ENCODE results near the gene TARS1. TPM values are rescaled to one million over a fixed set of nuclear protein-coding genes. Genes with fewer than 3 reads are reported as not detected.

TARS1 gene
- total and polyA plus RNA-seq, 2 of the 4 experiments (the other 2 are of a cell fraction): 90.8 to 175 TPM

DNA sequence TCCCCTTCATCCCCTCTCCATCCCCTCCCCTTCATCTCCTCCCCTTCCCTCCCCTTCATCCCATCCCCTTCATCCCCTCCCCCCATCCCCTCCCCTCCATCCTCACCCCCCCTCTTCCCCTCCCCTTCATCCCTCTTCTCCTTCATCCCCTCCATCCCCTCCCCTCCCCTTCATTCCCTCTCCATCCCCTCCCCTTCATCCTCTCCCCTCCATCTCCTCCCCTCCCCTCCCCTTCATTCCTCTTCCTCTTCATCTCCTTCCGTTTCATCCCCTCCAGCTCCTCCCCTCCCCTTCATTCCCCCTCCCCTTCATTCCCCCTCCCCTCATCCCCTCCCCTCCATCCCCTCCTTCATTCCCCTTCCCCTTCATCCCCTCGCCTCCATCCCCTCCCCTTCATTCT lies 40.1 kb downstream of the TARS1 start:
- Histone ChIP-seq H2AK5ac (ENCODE audit: low read depth, low read length) (no peak overlapping the region), H3K27me3 (ENCODE audit: control insufficient read depth, insufficient read depth, low read length) (no peaks in the 10 kb centered on the region), H3K18ac (ENCODE audit: low read depth, low read length) (no peak overlapping the region), H3K4me2 (ENCODE audit: low read depth, low read length) (no peak overlapping the region), H3K79me1 (ENCODE audit: low read depth in 1 of 2, low read length in 2 of 2) (no peaks in the 10 kb centered on the region; a peak in 1 of 4 replicates), H3K4ac (ENCODE audit: low read depth, low read length) (no peak overlapping the region), H2AK9ac (replicated peaks; ENCODE audit: low read depth, low read length, poor library complexity) (no peak overlapping the region), H2AFZ (replicated peaks; ENCODE audit: low read length, poor library complexity) (no peak overlapping the region), H3K56ac (ENCODE audit: extremely low read depth, insufficient read depth, low read length) (no peak overlapping the region), H2BK20ac (ENCODE audit: low read depth, low read length) (no peak overlapping the region), H3K9me1 (ENCODE audit: insufficient read depth, low read length) (peaks cover 3% of the 10 kb centered on the region; the same call in 1 of the 2 replicates), H2BK5ac (ENCODE audit: low read depth, low read length, poor library complexity, severe bottlenecking) (no peak overlapping the region), H3K36me3 (ENCODE audit: control insufficient read depth, insufficient read depth, low read length) (peaks cover 2% of the 10 kb centered on the region; the same call in 1 of the 2 replicates), H2BK15ac (ENCODE audit: low read depth, low read length) (no peak overlapping the region), H2BK120ac (ENCODE audit: low read depth, low read length) (no peak overlapping the region), H4K91ac (ENCODE audit: insufficient read depth, low read depth, low read length) (no peak overlapping the region), H3K27ac (ENCODE audit: insufficient read depth, low read length) (no peak overlapping the region), H4K20me1 (ENCODE audit: insufficient read depth, low read length) (no peaks in the 10 kb centered on the region; the same call in 1 of the 2 replicates), H4K5ac (ENCODE audit: low read depth, low read length) (no peak overlapping the region), H3K4me3 (ENCODE audit: insufficient read depth, low read depth, low read length) (no peak overlapping the region), H3K23ac (ENCODE audit: low read depth, low read length) (no peak overlapping the region), H3K9me3 (ENCODE audit: control insufficient read depth, insufficient read depth, low read length) (no peaks in the 10 kb centered on the region), H4K8ac (ENCODE audit: low read depth in 2 of 2, low read length in 2 of 2) (no peak overlapping the region), H3K14ac (replicated peaks; ENCODE audit: low read depth, low read length) (no peak overlapping the region), H3K9ac (ENCODE audit: low read depth, low read length) (no peak overlapping the region), H3K4me1 (ENCODE audit: control insufficient read depth, insufficient read depth, low read length) (no peaks in the 10 kb centered on the region)
- DNase-seq: no peak
- ChIA-PET CTCF (interaction anchor here (0.6 kb wide), 1 partner anchor 200 kb away, joined by 3 read pairs; no protein-coding TSS in a partner anchor), POLR2A (ENCODE audit: unreplicated experiment) (no interaction called here)
- in situ Hi-C loops (cut with MboI; ENCODE audit: low sequenced_read_pairs) (no loop called here), intact Hi-C loops (cut with micrococcal nuclease) (no loop called here), dilution Hi-C loops (cut with HindIII; ENCODE audit: low sequenced_read_pairs, unreplicated experiment) (no loop called here)
- BruUV-seq (replicated peaks): no TSS peak
- WGBS, 2 experiments (ENCODE audit: extremely low coverage in 2 of 2, insufficient read length in 1 of 2): 100% methylated on average over 1 to 2 of the region's 2 CpGs
- no peak for TF ChIP-seq MAZ (IDR thresholded peaks at IDR 0.05; ENCODE audit: borderline replicate concordance, low read depth, low read length)
- TF ChIP-seq CEBPB (IDR thresholded peaks at IDR 0.05; ENCODE audit: low read depth, low read length): no peak
- TF ChIP-seq FOS (IDR thresholded peaks at IDR 0.05; ENCODE audit: low read depth, low read length): no peak
- TF ChIP-seq RAD21 (IDR thresholded peaks at IDR 0.05; ENCODE audit: low read length): no peak
- no peak for TF ChIP-seq MXI1 (IDR thresholded peaks at IDR 0.05; ENCODE audit: borderline replicate concordance, low read depth, low read length)
- TF ChIP-seq CHD1 (IDR thresholded peaks at IDR 0.05; ENCODE audit: low read depth, low read length): no peak
- no peak for TF ChIP-seq POLR2A (IDR thresholded peaks at IDR 0.05; ENCODE audit: low read depth, low read length)
- TF ChIP-seq, protein P1, sequence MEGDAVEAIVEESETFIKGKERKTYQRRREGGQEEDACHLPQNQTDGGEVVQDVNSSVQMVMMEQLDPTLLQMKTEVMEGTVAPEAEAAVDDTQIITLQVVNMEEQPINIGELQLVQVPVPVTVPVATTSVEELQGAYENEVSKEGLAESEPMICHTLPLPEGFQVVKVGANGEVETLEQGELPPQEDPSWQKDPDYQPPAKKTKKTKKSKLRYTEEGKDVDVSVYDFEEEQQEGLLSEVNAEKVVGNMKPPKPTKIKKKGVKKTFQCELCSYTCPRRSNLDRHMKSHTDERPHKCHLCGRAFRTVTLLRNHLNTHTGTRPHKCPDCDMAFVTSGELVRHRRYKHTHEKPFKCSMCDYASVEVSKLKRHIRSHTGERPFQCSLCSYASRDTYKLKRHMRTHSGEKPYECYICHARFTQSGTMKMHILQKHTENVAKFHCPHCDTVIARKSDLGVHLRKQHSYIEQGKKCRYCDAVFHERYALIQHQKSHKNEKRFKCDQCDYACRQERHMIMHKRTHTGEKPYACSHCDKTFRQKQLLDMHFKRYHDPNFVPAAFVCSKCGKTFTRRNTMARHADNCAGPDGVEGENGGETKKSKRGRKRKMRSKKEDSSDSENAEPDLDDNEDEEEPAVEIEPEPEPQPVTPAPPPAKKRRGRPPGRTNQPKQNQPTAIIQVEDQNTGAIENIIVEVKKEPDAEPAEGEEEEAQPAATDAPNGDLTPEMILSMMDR (conservative IDR thresholded peaks at IDR 0.05; ENCODE audit: low read depth, low read length): no peak
- no peak for TF ChIP-seq RFX5 (IDR thresholded peaks at IDR 0.05; ENCODE audit: low read depth, low read length)
- no peak for TF ChIP-seq NFE2L2 (IDR thresholded peaks at IDR 0.05; ENCODE audit: low read depth, low read length)
- no peak for TF ChIP-seq BHLHE40 (IDR thresholded peaks at IDR 0.05; ENCODE audit: low read depth, low read length)
- TF ChIP-seq, protein P2, sequence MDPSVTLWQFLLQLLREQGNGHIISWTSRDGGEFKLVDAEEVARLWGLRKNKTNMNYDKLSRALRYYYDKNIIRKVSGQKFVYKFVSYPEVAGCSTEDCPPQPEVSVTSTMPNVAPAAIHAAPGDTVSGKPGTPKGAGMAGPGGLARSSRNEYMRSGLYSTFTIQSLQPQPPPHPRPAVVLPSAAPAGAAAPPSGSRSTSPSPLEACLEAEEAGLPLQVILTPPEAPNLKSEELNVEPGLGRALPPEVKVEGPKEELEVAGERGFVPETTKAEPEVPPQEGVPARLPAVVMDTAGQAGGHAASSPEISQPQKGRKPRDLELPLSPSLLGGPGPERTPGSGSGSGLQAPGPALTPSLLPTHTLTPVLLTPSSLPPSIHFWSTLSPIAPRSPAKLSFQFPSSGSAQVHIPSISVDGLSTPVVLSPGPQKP (IDR thresholded peaks at IDR 0.05; ENCODE audit: borderline replicate concordance, low read depth, low read length): no peak
- TF ChIP-seq, protein P3, sequence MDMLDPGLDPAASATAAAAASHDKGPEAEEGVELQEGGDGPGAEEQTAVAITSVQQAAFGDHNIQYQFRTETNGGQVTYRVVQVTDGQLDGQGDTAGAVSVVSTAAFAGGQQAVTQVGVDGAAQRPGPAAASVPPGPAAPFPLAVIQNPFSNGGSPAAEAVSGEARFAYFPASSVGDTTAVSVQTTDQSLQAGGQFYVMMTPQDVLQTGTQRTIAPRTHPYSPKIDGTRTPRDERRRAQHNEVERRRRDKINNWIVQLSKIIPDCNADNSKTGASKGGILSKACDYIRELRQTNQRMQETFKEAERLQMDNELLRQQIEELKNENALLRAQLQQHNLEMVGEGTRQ (IDR thresholded peaks at IDR 0.05; ENCODE audit: low read depth, low read length): no peak
- ATAC-seq (ENCODE audit: low read depth): no peak

Measured in IMR-90 (cell line).